Measurements from ENCODE around the gene NOC2L. TPM values are rescaled to one million over a fixed set of nuclear protein-coding genes. Genes with fewer than 3 reads are reported as not detected.
"Not testable (repeated sequence)": the region's sequence is repeated elsewhere in the genome, so short reads cannot be mapped to it uniquely, and the experiment has no call there.

The NOC2L gene
- polyA plus RNA-seq, 3 donors: 56.1 to 60.0 (median 59.4) TPM

- no peak for DNase-seq (ENCODE audit: low read depth in 3 of 3, low spot score in 2 of 3)
These were observed 5.9 kb upstream of the NOC2L start for GRCh38 chr1:964691-965525.

- DNase-seq (ENCODE audit: low read depth in 3 of 3, low spot score in 2 of 3): no peak
These were observed 4.9 kb upstream of the NOC2L start for GRCh38 chr1:963746-964525.

- DNase-seq (ENCODE audit: low read depth in 3 of 3, low spot score in 2 of 3): no peak
These were observed 4.2 kb upstream of the NOC2L start for GRCh38 chr1:963301-963651.

- DNase-seq (ENCODE audit: low read depth in 3 of 3, low spot score in 2 of 3): no peak
These were observed 3.6 kb upstream of the NOC2L start for GRCh38 chr1:962381-963300.

- DNase-seq (ENCODE audit: low read depth in 3 of 3, low spot score in 2 of 3): no peak
These were observed 2.1 kb upstream of the NOC2L start for GRCh38 chr1:961132-961669.

- DNase-seq (ENCODE audit: low read depth in 3 of 3, low spot score in 2 of 3): no peak
These were observed 1.5 kb upstream of the NOC2L start, which contains the start of gene KLHL17 for GRCh38 chr1:960363-961131. KLHL17 (plus strand) TSS chr1:960584; CDS start chr1:960694, 110 bp downstream.

GRCh38 chr1:959731-960362, 791 bp upstream of the NOC2L start:
- no peak for DNase-seq (ENCODE audit: low read depth in 3 of 3, low spot score in 2 of 3)

- DNase-seq (ENCODE audit: low read depth in 3 of 3, low spot score in 2 of 3): no peak
These were observed 2.4 kb downstream of the NOC2L start for GRCh38 chr1:956636-957035.

- DNase-seq (ENCODE audit: low read depth in 3 of 3, low spot score in 2 of 3): no peak
These were observed 3.6 kb downstream of the NOC2L start for GRCh38 chr1:955474-955873.

- DNase-seq (ENCODE audit: low read depth in 3 of 3, low spot score in 2 of 3): no peak
These were observed 4.1 kb downstream of the NOC2L start for GRCh38 chr1:954927-955326.

- DNase-seq (ENCODE audit: low read depth in 3 of 3, low spot score in 2 of 3): no peak
These were observed 5.3 kb downstream of the NOC2L start for GRCh38 chr1:953524-954320.

- DNase-seq (ENCODE audit: low read depth in 3 of 3, low spot score in 2 of 3): no peak
These were observed 6.5 kb downstream of the NOC2L start for GRCh38 chr1:952603-953002.

- DNase-seq (ENCODE audit: low read depth in 3 of 3, low spot score in 2 of 3): no peak
These were observed 6.9 kb downstream of the NOC2L start for GRCh38 chr1:952201-952600.

GRCh38 chr1:951364-951763, 7.7 kb downstream of the NOC2L start:
- no peak for DNase-seq (ENCODE audit: low read depth in 3 of 3, low spot score in 2 of 3)

- DNase-seq (ENCODE audit: low read depth in 3 of 3, low spot score in 2 of 3): no peak
These were observed 8.2 kb downstream of the NOC2L start for GRCh38 chr1:950881-951280.

GRCh38 chr1:950268-950667, 8.8 kb downstream of the NOC2L start:
- DNase-seq (ENCODE audit: low read depth in 3 of 3, low spot score in 2 of 3): no peak

GRCh38 chr1:947958-948357, 11.1 kb downstream of the NOC2L start:
- DNase-seq (ENCODE audit: low read depth in 3 of 3, low spot score in 2 of 3): no peak

- not testable (repeated sequence) for DNase-seq (ENCODE audit: low read depth in 3 of 3, low spot score in 2 of 3)
These were observed 12.2 kb downstream of the NOC2L start for GRCh38 chr1:946811-947210.

Data from right renal cortex interstitium (tissue), 3 donors.